Measurements from ENCODE around the gene G6PC2.

- TF ChIP-seq CTCF (IDR thresholded peaks at IDR 0.05; ENCODE audit: low read depth, low read length, missing input control) = no peak
- no peak for TF ChIP-seq ATF3 (IDR thresholded peaks at IDR 0.05)
- TF ChIP-seq ZBTB33 (IDR thresholded peaks at IDR 0.05) = no peak
Observed at GRCh38 chr2:168939061-168939460, 38.0 kb downstream of the G6PC2 start.

All from liver (tissue), 3 donors.